Tibial nerve (tissue), 4 donors: Measurements from ENCODE around the gene HPSE2. TPM values are rescaled to one million over a fixed set of nuclear protein-coding genes. Genes with fewer than 3 reads are reported as not detected.

ENCODE experiments used
- DNase-seq, 2 donors: peaks; one replicate each; pipeline ENCODE4 v3.0.0-alpha.2; 2019; ENCODE audit warnings: low spot score in 2 of 2
- H3K27ac ChIP-seq, 4 donors: fragments of 200-600 bp; sonication (generic) in 3 of 4; one replicate each; pipeline ENCODE4 v1.5.1; 2017 to 2019; ENCODE audit warnings: mild to moderate bottlenecking in 1 of 4
- H3K27me3 ChIP-seq, 2 donors: fragments of 200-600 bp; sonication (generic) in 1 of 2; one replicate each; pipeline versions ENCODE4 v1.5.1 to v1.6.0; 2017 to 2019
- H3K36me3 ChIP-seq, 3 donors: fragments of 200-600 bp; sonication (generic); one replicate each; pipeline ENCODE4 v1.5.1; 2018 to 2019
- H3K4me1 ChIP-seq, 4 donors: fragments of 200-600 bp; sonication (generic) in 3 of 4; one replicate each; pipeline ENCODE4 v1.5.1; 2017 to 2019
- H3K4me3 ChIP-seq, 4 donors: fragments of 200-600 bp; sonication (generic) in 3 of 4; one replicate each; pipeline ENCODE4 v1.5.1; 2017 to 2019; ENCODE audit warnings: mild to moderate bottlenecking in 1 of 4, moderate library complexity in 1 of 4
- H3K9me3 ChIP-seq, 4 donors: fragments of 200-600 bp; sonication (generic) in 3 of 4; one replicate each; pipeline ENCODE4 v1.5.1; 2017 to 2019
- EP300 ChIP-seq, 2 donors: sonication (generic); formaldehyde crosslinking; IDR thresholded peaks; one replicate each; pipeline ENCODE4 v1.6.1; 2017; ENCODE audit warnings: antibody characterized with exemption in 2 of 2, mild to moderate bottlenecking in 1 of 2
- POLR2A ChIP-seq, 2 donors: fragments of 450-650 bp; IDR thresholded peaks; one replicate each; pipeline ENCODE4 v1.6.1; 2017; ENCODE audit warnings: antibody characterized with exemption in 2 of 2, mild to moderate bottlenecking in 2 of 2, moderate library complexity in 2 of 2
- WGBS, 2 donors: methylation state at CpG; one replicate each; pipeline ENCODE4 v1.1.5; 2018; 5-methylcytosine and 5-hydroxymethylcytosine counted together
- total RNA-seq, 4 donors: library from RNA; depleted of rRNA; stranded (reverse); fragments of >200 nt; gene quantifications; one replicate each; pipeline ENCODE4 v1.1.0, GENCODE V29; 2016
- TF ChIP-seq, protein P1 (sequence below), 5 experiments: fragments of 200-600 bp in 3 of 5; fragments of 450-650 bp in 2 of 5; sonication (generic) in 3 of 5; IDR thresholded peaks; one replicate each; pipeline ENCODE4 v1.5.1; 2016 to 2019; ENCODE audit warnings: antibody characterized with exemption in 5 of 5, mild to moderate bottlenecking in 3 of 5, moderate library complexity in 2 of 5

HPSE2 gene
- total RNA-seq, 4 donors from 2014 or later: 0.63 TPM; not detected in 3

DNA sequence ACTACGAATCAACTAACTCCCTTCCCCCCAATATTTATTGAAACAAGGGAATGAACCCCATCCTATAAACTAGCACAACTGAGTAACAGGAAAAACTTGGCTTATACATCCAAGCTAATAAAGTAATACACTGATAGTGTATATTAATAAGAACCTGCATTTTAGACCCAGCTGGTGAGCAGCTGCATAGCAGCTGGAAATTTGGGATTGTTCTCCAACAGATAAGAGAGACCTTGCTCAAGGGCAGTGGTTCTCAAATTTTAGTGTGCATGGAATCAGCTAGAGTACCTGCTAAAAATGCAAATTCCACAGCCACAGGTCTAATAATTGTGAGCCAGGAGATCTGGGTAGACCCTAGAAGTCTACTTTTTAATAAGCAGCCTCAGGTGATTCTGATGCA, 404.3 kb downstream of the HPSE2 start:
- H3K4me1 ChIP-seq: no peaks in the 10 kb centered on the region
- H3K4me3 ChIP-seq: no peak overlapping the region
- no peak overlapping the region for H3K27ac ChIP-seq
- no peaks in the 10 kb centered on the region for H3K9me3 ChIP-seq
- TF ChIP-seq, protein P1, sequence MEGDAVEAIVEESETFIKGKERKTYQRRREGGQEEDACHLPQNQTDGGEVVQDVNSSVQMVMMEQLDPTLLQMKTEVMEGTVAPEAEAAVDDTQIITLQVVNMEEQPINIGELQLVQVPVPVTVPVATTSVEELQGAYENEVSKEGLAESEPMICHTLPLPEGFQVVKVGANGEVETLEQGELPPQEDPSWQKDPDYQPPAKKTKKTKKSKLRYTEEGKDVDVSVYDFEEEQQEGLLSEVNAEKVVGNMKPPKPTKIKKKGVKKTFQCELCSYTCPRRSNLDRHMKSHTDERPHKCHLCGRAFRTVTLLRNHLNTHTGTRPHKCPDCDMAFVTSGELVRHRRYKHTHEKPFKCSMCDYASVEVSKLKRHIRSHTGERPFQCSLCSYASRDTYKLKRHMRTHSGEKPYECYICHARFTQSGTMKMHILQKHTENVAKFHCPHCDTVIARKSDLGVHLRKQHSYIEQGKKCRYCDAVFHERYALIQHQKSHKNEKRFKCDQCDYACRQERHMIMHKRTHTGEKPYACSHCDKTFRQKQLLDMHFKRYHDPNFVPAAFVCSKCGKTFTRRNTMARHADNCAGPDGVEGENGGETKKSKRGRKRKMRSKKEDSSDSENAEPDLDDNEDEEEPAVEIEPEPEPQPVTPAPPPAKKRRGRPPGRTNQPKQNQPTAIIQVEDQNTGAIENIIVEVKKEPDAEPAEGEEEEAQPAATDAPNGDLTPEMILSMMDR (IDR thresholded peaks at IDR 0.05): no peak
- TF ChIP-seq EP300 (IDR thresholded peaks at IDR 0.05) (no peak), POLR2A (IDR thresholded peaks at IDR 0.05) (no peak)
- DNase-seq: no peak
- no peaks in the 10 kb centered on the region for H3K27me3 ChIP-seq
- H3K36me3 ChIP-seq: no peaks in the 10 kb centered on the region
- 56 to 92% methylated on average over 1 of the region's 1 CpG for WGBS, 2 donors

DNA sequence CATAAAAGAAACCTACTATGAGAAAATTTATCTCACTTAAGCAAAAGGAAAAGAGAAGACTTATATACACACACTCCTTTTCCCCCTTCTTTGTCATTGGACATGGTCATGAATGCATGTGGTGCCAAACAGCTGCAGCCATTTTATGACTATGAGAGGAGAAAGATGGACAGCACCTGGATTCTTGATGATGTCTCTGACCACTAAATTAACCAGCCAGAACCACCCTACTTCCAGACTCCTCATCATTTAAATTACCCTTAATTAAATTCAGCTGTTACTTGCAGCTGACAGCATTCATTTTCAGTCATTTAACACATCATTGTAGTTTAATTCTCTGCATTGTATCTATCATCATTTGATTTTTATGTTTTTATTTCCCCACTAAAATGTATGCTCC, 409.9 kb downstream of the HPSE2 start:
- no peaks in the 10 kb centered on the region for H3K4me1 ChIP-seq
- no peaks in the 10 kb centered on the region for H3K36me3 ChIP-seq
- DNase-seq: no peak
- no peak overlapping the region for H3K27ac ChIP-seq
- no peak overlapping the region for H3K4me3 ChIP-seq
- no peaks in the 10 kb centered on the region for H3K9me3 ChIP-seq
- H3K27me3 ChIP-seq: no peaks in the 10 kb centered on the region
- no peak for TF ChIP-seq EP300 (IDR thresholded peaks at IDR 0.05)
- TF ChIP-seq, protein P1 (IDR thresholded peaks at IDR 0.05): no peak
- TF ChIP-seq POLR2A (IDR thresholded peaks at IDR 0.05): no peak

DNA sequence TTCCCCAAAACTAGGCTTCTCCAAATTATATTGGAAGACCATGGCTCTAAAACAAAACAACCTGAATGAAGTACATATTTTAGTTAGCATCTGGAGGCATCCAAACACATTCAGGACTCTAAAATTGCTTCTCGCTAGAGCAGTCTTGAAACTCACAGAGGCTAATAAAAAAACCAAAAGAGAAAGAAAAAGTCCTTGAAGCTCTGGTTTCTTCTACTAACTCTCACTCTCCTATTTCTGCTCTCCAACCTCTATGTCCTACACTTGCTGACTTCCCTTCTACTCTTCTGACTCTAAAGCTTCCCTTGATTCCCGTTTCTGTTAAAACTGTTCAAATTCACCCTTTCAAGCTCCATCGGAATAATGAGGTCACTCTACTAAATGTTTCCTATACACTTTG, 418.3 kb downstream of the HPSE2 start:
- no peak overlapping the region for H3K4me3 ChIP-seq
- no peak for DNase-seq
- TF ChIP-seq EP300 (IDR thresholded peaks at IDR 0.05): no peak
- TF ChIP-seq, protein P1 (IDR thresholded peaks at IDR 0.05): no peak
- no peak for TF ChIP-seq POLR2A (IDR thresholded peaks at IDR 0.05)
- no peaks in the 10 kb centered on the region for H3K9me3 ChIP-seq
- no peaks in the 10 kb centered on the region for H3K36me3 ChIP-seq
- H3K4me1 ChIP-seq: no peaks in the 10 kb centered on the region
- no peak overlapping the region for H3K27ac ChIP-seq
- WGBS, 2 donors: 79 to 85% methylated on average over 3 of the region's 3 CpGs
- H3K27me3 ChIP-seq: no peaks in the 10 kb centered on the region

DNA sequence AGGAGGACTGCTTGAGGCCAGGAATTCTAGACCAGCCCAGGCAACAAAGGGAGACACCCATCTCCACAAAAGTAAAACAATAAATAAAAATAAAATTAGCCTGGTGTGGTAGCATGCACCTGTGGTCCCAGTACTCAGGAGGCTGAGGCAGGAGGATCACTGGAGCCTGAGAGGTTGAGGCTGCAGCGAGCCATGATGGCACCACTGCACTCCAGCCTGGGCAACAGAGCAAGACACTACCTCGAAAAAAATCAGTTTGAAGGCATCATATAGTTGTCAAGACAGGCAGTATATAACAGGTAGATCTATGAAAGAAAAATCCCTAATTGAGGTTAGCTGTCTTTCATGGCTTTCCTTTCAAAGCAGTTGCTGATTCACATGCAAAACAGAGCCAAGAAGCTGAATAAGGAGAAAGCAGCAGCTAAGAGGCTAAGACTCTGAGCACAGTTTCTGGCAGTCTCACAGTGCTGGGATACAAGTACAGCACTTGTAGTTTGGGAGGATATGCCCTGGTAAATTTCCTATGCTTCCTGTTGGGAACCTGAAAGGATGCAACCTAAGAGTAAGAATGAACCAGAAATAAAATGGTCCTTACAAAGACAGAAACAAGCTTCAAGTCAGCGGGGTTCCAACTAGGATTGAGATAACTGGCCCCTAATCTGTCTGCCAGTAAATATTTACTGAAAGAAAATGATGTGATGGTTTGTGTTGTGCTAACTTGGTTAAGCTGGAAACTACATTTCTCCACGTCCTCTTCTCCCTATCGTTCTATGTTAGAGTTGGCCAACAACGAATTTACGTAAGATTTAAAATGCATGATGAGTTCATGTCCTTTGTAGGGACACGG, 420.4 kb downstream of the HPSE2 start:
- Histone ChIP-seq H3K4me1 (no peaks in the 10 kb centered on the region), H3K36me3 (no peaks in the 10 kb centered on the region), H3K27ac (no peak overlapping the region), H3K9me3 (no peaks in the 10 kb centered on the region), H3K4me3 (no peak overlapping the region), H3K27me3 (no peaks in the 10 kb centered on the region)
- DNase-seq: no peak
- TF ChIP-seq EP300 (IDR thresholded peaks at IDR 0.05): no peak
- TF ChIP-seq POLR2A (IDR thresholded peaks at IDR 0.05): no peak
- TF ChIP-seq, protein P1 (IDR thresholded peaks at IDR 0.05): no peak
- WGBS, 2 donors: 75 to 76% methylated on average over 8 of the region's 8 CpGs

DNA sequence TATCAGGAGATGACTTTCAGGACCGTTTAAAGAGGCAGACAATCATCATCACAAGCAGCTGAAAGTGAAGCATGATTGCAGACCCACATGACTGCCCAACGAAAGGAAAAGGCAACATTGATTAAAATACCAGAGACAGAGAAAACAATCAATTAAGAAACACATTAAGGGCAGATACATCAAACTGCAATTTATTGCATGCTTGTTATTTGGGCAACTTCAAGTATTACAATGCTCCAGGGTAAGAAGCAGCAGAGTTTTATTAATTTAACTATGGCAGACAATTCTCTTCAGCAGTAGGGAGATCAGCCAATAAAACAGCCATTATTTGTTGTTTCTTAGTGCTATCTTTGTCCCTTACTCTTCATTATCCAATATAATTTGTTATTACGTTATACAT, 421.2 kb downstream of the HPSE2 start:
- Histone ChIP-seq H3K9me3 (no peaks in the 10 kb centered on the region), H3K27ac (no peak overlapping the region), H3K36me3 (no peaks in the 10 kb centered on the region), H3K4me3 (no peak overlapping the region), H3K27me3 (no peaks in the 10 kb centered on the region), H3K4me1 (no peaks in the 10 kb centered on the region)
- DNase-seq: no peak
- TF ChIP-seq, protein P1 (IDR thresholded peaks at IDR 0.05): no peak
- TF ChIP-seq POLR2A (IDR thresholded peaks at IDR 0.05) (no peak), EP300 (IDR thresholded peaks at IDR 0.05) (no peak)
- 28 to 30% methylated on average over 3 of the region's 3 CpGs for WGBS, 2 donors
